PC-9 (cell line): ENCODE measurements around the gene BTG4. TPM values are rescaled to one million over a fixed set of nuclear protein-coding genes. Genes with fewer than 3 reads are reported as not detected.
A peak's percentile ranks its signal among the peaks of the same experiment; 100 is the strongest.

Experiments
- BruUV-seq: library from RNA; stranded (reverse); fragments of 400-500 nt; replicated peaks from 2 replicates; lab custom pipeline; 2021; lab: Mats Ljungman, UMichigan
- CTCF ChIA-PET: fragments of 300-600 bp; sonication (Branson Sonifier 250); formaldehyde crosslinking; loops from one replicate; lab custom pipeline; 2022; ENCODE audit warnings: antibody characterized with exemption; lab: Charles Lee
- POLR2A ChIA-PET: fragments of 300-600 bp; sonication (Branson Sonifier 250); formaldehyde crosslinking; loops from one replicate; lab custom pipeline; 2022; ENCODE audit warnings: antibody characterized with exemption; ENCODE audit not compliant: unreplicated experiment; lab: Charles Lee
- DNase-seq, 2 experiments: peaks; one replicate each; pipeline versions ENCODE4 v3.0.0 to v3.0.0-alpha.2; 2015 to 2022; ENCODE audit warnings: mixed read lengths in 1 of 2
- H2AFZ ChIP-seq: fragments of 200-600 bp; sonication (generic); 2 replicates; pipeline ENCODE4 v1.8.1; 2017; ENCODE audit warnings: antibody characterized with exemption
- H3F3A ChIP-seq: fragments of 200-600 bp; sonication (generic); 2 replicates; pipeline ENCODE4 v1.8.1; 2017; ENCODE audit warnings: antibody characterized with exemption, mild to moderate bottlenecking, low read depth; ENCODE audit not compliant: insufficient read depth
- H3K27ac ChIP-seq: fragments of 200-600 bp; sonication (generic); 2 replicates; pipeline ENCODE4 v1.6.1; 2016; ENCODE audit warnings: mixed run types
- H3K27me3 ChIP-seq: fragments of 200-600 bp; sonication (generic); 2 replicates; pipeline ENCODE4 v1.6.1; 2016; ENCODE audit warnings: low read depth, mixed run types; ENCODE audit not compliant: insufficient read depth
- H3K36me3 ChIP-seq: fragments of 200-600 bp; sonication (generic); 2 replicates; pipeline ENCODE4 v1.6.1; 2016; ENCODE audit warnings: low read depth, mixed run types
- H3K4me1 ChIP-seq: fragments of 200-600 bp; sonication (generic); replicated peaks from 2 replicates; pipeline ENCODE4 v1.6.1; 2016; ENCODE audit warnings: mixed run types; ENCODE audit not compliant: insufficient read depth
- H3K4me2 ChIP-seq: fragments of 200-600 bp; sonication (generic); 2 replicates; pipeline ENCODE4 v1.6.1; 2017; ENCODE audit warnings: mixed run types
- H3K4me3 ChIP-seq: fragments of 200-600 bp; sonication (generic); 2 replicates; pipeline ENCODE4 v1.6.1; 2016; ENCODE audit warnings: mixed run types
- H3K79me2 ChIP-seq: fragments of 200-600 bp; sonication (generic); 2 replicates; pipeline ENCODE4 v1.6.1; 2017; ENCODE audit warnings: low read depth, mixed run types
- H3K9me2 ChIP-seq: fragments of 200-600 bp; sonication (generic); 2 replicates; pipeline ENCODE4 v1.8.1; 2017; ENCODE audit warnings: mild to moderate bottlenecking; ENCODE audit not compliant: insufficient read depth
- H3K9me3 ChIP-seq: fragments of 200-600 bp; sonication (generic); 2 replicates; pipeline ENCODE4 v1.8.1; 2016; ENCODE audit warnings: low read depth; ENCODE audit not compliant: insufficient read depth
- H4K20me1 ChIP-seq: fragments of 200-600 bp; sonication (generic); 2 replicates; pipeline ENCODE4 v1.8.1; 2017; ENCODE audit not compliant: insufficient read depth
- CTCF ChIP-seq: fragments of 200-600 bp; sonication (generic); conservative IDR thresholded peaks from 2 replicates; pipeline ENCODE4 v1.6.1; 2017; ENCODE audit warnings: mixed run types, antibody characterized with exemption, mild to moderate bottlenecking, moderate library complexity
- EZH2 ChIP-seq: fragments of 200-600 bp; sonication (generic); IDR thresholded peaks from 2 replicates; pipeline ENCODE4 v1.8.0; 2017; ENCODE audit warnings: antibody characterized with exemption, low read depth
- intact Hi-C: fragments of 100-400 bp; cut with micrococcal nuclease; formaldehyde crosslinking; loops from one replicate; pipeline ENCODE4 v1.10.0; 2022; ENCODE audit not compliant: unreplicated experiment
- total RNA-seq: library from RNA; stranded (reverse); gene quantifications from 2 replicates; pipeline ENCODE4 v1.2.3, GENCODE V29; 2021

The BTG4 gene
- total RNA-seq, 1 experiment from 2014 or later: not detected

GRCh38 chr11:111472228-111472627, 40.0 kb downstream of the BTG4 start:
- no peak overlapping the region for H2AFZ ChIP-seq
- H3K4me2 ChIP-seq: no peak overlapping the region
- DNase-seq: peak in 1 of 2 experiments; percentile 58
- H3F3A ChIP-seq: no peaks in the 10 kb centered on the region
- TF ChIP-seq EZH2 (no peak), CTCF (no peak)
- no peak overlapping the region for H3K27ac ChIP-seq
- no peak overlapping the region for H3K4me3 ChIP-seq
- BruUV-seq: no TSS peak
- ChIA-PET POLR2A (no interaction called here), CTCF (interaction anchor here (0.8 kb wide), 1 partner anchor 42 kb away, joined by 12 read pairs; no protein-coding TSS in a partner anchor)
- no peaks in the 10 kb centered on the region for H3K79me2 ChIP-seq
- no peaks in the 10 kb centered on the region for H3K9me2 ChIP-seq
- intact Hi-C loops: no loop called here
- no peaks in the 10 kb centered on the region for H4K20me1 ChIP-seq
- H3K27me3 ChIP-seq: no peaks in the 10 kb centered on the region
- no peaks in the 10 kb centered on the region for H3K36me3 ChIP-seq
- peaks cover 6% of the 10 kb centered on the region; the same call in 1 of the 2 replicates for H3K9me3 ChIP-seq
- H3K4me1 ChIP-seq: peaks cover 7% of the 10 kb centered on the region; the same call in 1 of the 2 replicates

GRCh38 chr11:111469200-111469599, 43.0 kb downstream of the BTG4 start:
- no peaks in the 10 kb centered on the region for H3K9me2 ChIP-seq
- intact Hi-C loops: no loop called here
- H2AFZ ChIP-seq: no peak overlapping the region
- CTCF ChIA-PET: no interaction called here
- H3K4me1 ChIP-seq: peaks cover 12% of the 10 kb centered on the region; the same call in 1 of the 2 replicates
- H3K27ac ChIP-seq: no peak overlapping the region
- H3K4me3 ChIP-seq: no peak overlapping the region
- no peak for TF ChIP-seq EZH2
- no peak for TF ChIP-seq CTCF
- POLR2A ChIA-PET: no interaction called here
- no peak overlapping the region for H3K4me2 ChIP-seq
- no peaks in the 10 kb centered on the region for H3K79me2 ChIP-seq
- H3F3A ChIP-seq: no peaks in the 10 kb centered on the region
- no peaks in the 10 kb centered on the region for H3K27me3 ChIP-seq
- H4K20me1 ChIP-seq: no peaks in the 10 kb centered on the region
- H3K9me3 ChIP-seq: 0 out of 2 replicates have a peak, but pooled peaks cover 4% of the 10 kb centered on the region
- H3K36me3 ChIP-seq: no peaks in the 10 kb centered on the region
- no peak for DNase-seq
- no TSS peak for BruUV-seq

- Histone ChIP-seq H3F3A (no peaks in the 10 kb centered on the region), H3K27me3 (no peaks in the 10 kb centered on the region), H3K4me2 (no peak overlapping the region), H3K9me3 (0 out of 2 replicates have a peak, but pooled peaks cover 4% of the 10 kb centered on the region), H3K4me3 (no peak overlapping the region), H3K4me1 (0 out of 2 replicates have a peak, but pooled peaks cover 5% of the 10 kb centered on the region), H2AFZ (no peak overlapping the region), H3K79me2 (no peaks in the 10 kb centered on the region), H3K27ac (no peak overlapping the region), H3K9me2 (no peaks in the 10 kb centered on the region), H3K36me3 (no peaks in the 10 kb centered on the region), H4K20me1 (no peaks in the 10 kb centered on the region)
- no peak for TF ChIP-seq CTCF
- no peak for TF ChIP-seq EZH2
- CTCF ChIA-PET: no interaction called here
- BruUV-seq: no TSS peak
- no peak for DNase-seq
- POLR2A ChIA-PET: no interaction called here
- intact Hi-C loops: no loop called here
Measured at GRCh38 chr11:111466615-111467014, 45.6 kb downstream of the BTG4 start.
